HEK293 (cell line): Measurements from ENCODE around the gene LDHD.

Experiments used
- CTCF ChIA-PET: fragments of 350-600 bp; formaldehyde crosslinking; extraction: SDS; loops from one replicate; lab custom pipeline; 2021; ENCODE audit warnings: antibody characterized with exemption; lab: Yijun Ruan, JAX
- POLR2A ChIA-PET: fragments of 300-600 bp; formaldehyde crosslinking; extraction: SDS; loops from one replicate; lab custom pipeline; 2020; ENCODE audit warnings: antibody characterized with exemption, inconsistent platforms; lab: Yijun Ruan, JAX
- H3K27ac ChIP-seq: fragments of 200-500 bp; sonication (Bioruptor generic); 2 replicates; pipeline ENCODE4 v1.5.1; 2014; ENCODE audit warnings: low read depth, low read length, control low read depth, inconsistent platforms; ENCODE audit errors: extremely low read depth
- H3K36me3 ChIP-seq, 2 experiments: fragments of 200-500 bp in 1 of 2; sonication (Bioruptor generic) in 1 of 2; 1 replicate in 1 of 2; 2 replicates in 1 of 2; pipeline ENCODE4 v1.5.1; 2014 to 2017; ENCODE audit warnings: inconsistent platforms in 2 of 2, low read length in 2 of 2; ENCODE audit not compliant: control insufficient read depth in 2 of 2, insufficient read depth in 1 of 2
- H3K4me1 ChIP-seq: fragments of 200-500 bp; sonication (Bioruptor generic); 2 replicates; pipeline ENCODE4 v1.5.1; 2014; ENCODE audit warnings: mild to moderate bottlenecking, low read length, inconsistent platforms; ENCODE audit not compliant: control insufficient read depth, insufficient read depth
- H3K4me3 ChIP-seq: 2 replicates; pipeline ENCODE4 v1.5.1; 2011; ENCODE audit warnings: low read depth, mild to moderate bottlenecking, control low read depth, low read length, moderate library complexity
- H3K9me3 ChIP-seq: fragments of 200-500 bp; sonication (Bioruptor generic); 2 replicates; pipeline ENCODE4 v1.5.1; 2014; ENCODE audit warnings: low read depth, low read length, inconsistent platforms; ENCODE audit not compliant: control insufficient read depth, insufficient read depth
- EGR2 ChIP-seq: fragments of 450-650 bp; formaldehyde crosslinking; IDR thresholded peaks from 2 replicates; pipeline ENCODE4 v1.5.1; 2016; ENCODE audit warnings: low read depth, missing biosample characterization, missing genetic modification characterization
- HOXD13 ChIP-seq: sonication (generic); formaldehyde crosslinking; IDR thresholded peaks from 2 replicates; pipeline ENCODE4 v1.8.0; 2022; ENCODE audit warnings: missing genetic modification reagents, borderline replicate concordance
- MYNN ChIP-seq: fragments of 450-650 bp; formaldehyde crosslinking; IDR thresholded peaks from 2 replicates; pipeline ENCODE4 v1.5.1; 2016; ENCODE audit warnings: missing biosample characterization, missing genetic modification characterization, borderline replicate concordance
- OSR2 ChIP-seq: fragments of 450-650 bp; formaldehyde crosslinking; IDR thresholded peaks from 2 replicates; pipeline ENCODE4 v1.5.1; 2016; ENCODE audit warnings: missing biosample characterization, missing genetic modification characterization
- SETDB1 ChIP-seq: IDR thresholded peaks from one replicate; pipeline ENCODE4 v1.6.1; 2017; ENCODE audit warnings: mild to moderate bottlenecking, low read length, moderate library complexity, mixed read lengths; ENCODE audit not compliant: insufficient read length
- WT1 ChIP-seq: fragments of 450-650 bp; formaldehyde crosslinking; IDR thresholded peaks from 2 replicates; pipeline ENCODE4 v1.5.1; 2016; ENCODE audit warnings: missing biosample characterization, missing genetic modification characterization
- ZBTB1 ChIP-seq: fragments of 450-650 bp; formaldehyde crosslinking; IDR thresholded peaks from 2 replicates; pipeline ENCODE4 v1.5.1; 2016; ENCODE audit warnings: missing biosample characterization, missing genetic modification characterization
- ZBTB7A ChIP-seq: fragments of 450-650 bp; formaldehyde crosslinking; IDR thresholded peaks from 2 replicates; pipeline ENCODE4 v1.5.1; 2016; ENCODE audit warnings: low read depth, missing biosample characterization, missing genetic modification characterization
- ZNF112 ChIP-seq: fragments of 450-650 bp; formaldehyde crosslinking; IDR thresholded peaks from 2 replicates; pipeline ENCODE4 v1.5.0; 2017; ENCODE audit warnings: missing biosample characterization, missing genetic modification characterization
- ZNF169 ChIP-seq: fragments of 450-650 bp; formaldehyde crosslinking; IDR thresholded peaks from 2 replicates; pipeline ENCODE4 v1.5.1; 2016; ENCODE audit warnings: missing biosample characterization, missing genetic modification characterization
- ZNF184 ChIP-seq: fragments of 450-650 bp; IDR thresholded peaks from 2 replicates; pipeline ENCODE4 v1.5.1; 2018; ENCODE audit warnings: missing biosample characterization, mild to moderate bottlenecking, missing genetic modification characterization
- ZNF292 ChIP-seq: fragments of 450-650 bp; formaldehyde crosslinking; IDR thresholded peaks from 2 replicates; pipeline ENCODE4 v1.5.1; 2016; ENCODE audit warnings: low read depth, missing biosample characterization, missing genetic modification characterization, borderline replicate concordance
- ZNF350 ChIP-seq: fragments of 450-650 bp; formaldehyde crosslinking; IDR thresholded peaks from 2 replicates; pipeline ENCODE4 v1.5.0; 2017; ENCODE audit warnings: missing biosample characterization, mild to moderate bottlenecking, missing genetic modification characterization
- ZNF416 ChIP-seq: fragments of 450-650 bp; formaldehyde crosslinking; IDR thresholded peaks from 2 replicates; pipeline ENCODE4 v1.5.1; 2016; ENCODE audit warnings: missing biosample characterization, missing genetic modification characterization
- ZNF501 ChIP-seq: fragments of 450-650 bp; formaldehyde crosslinking; IDR thresholded peaks from 2 replicates; pipeline ENCODE4 v1.5.1; 2016; ENCODE audit warnings: missing biosample characterization, missing genetic modification characterization
- ZNF571 ChIP-seq: fragments of 450-650 bp; formaldehyde crosslinking; IDR thresholded peaks from 2 replicates; pipeline ENCODE4 v1.5.0; 2017; ENCODE audit warnings: missing biosample characterization, missing genetic modification characterization
- ZNF585B ChIP-seq: fragments of 450-650 bp; formaldehyde crosslinking; IDR thresholded peaks from 2 replicates; pipeline ENCODE4 v1.5.1; 2016; ENCODE audit warnings: missing biosample characterization, missing genetic modification characterization
- ZNF596 ChIP-seq: fragments of 450-650 bp; IDR thresholded peaks from 2 replicates; pipeline ENCODE4 v1.5.0; 2018; ENCODE audit warnings: missing biosample characterization, mild to moderate bottlenecking, missing genetic modification characterization, moderate library complexity
- TF ChIP-seq, protein P1 (sequence below): fragments of 450-650 bp; formaldehyde crosslinking; IDR thresholded peaks from 2 replicates; pipeline ENCODE4 v1.5.1; 2016; ENCODE audit warnings: missing biosample characterization, missing genetic modification characterization
- TF ChIP-seq, protein P2 (sequence below): fragments of 450-650 bp; formaldehyde crosslinking; IDR thresholded peaks from 2 replicates; pipeline ENCODE4 v1.5.1; 2017; ENCODE audit warnings: missing biosample characterization, missing genetic modification characterization
- TF ChIP-seq, protein P3 (sequence below): fragments of 450-650 bp; formaldehyde crosslinking; IDR thresholded peaks from 2 replicates; pipeline ENCODE4 v1.5.1; 2016; ENCODE audit warnings: missing biosample characterization, missing genetic modification characterization, borderline replicate concordance
- TF ChIP-seq, protein P4 (sequence below): fragments of 450-650 bp; formaldehyde crosslinking; IDR thresholded peaks from 2 replicates; pipeline ENCODE4 v1.5.1; 2016; ENCODE audit warnings: missing biosample characterization, missing genetic modification characterization
- TF ChIP-seq, protein P5 (sequence below): fragments of 450-650 bp; formaldehyde crosslinking; IDR thresholded peaks from 2 replicates; pipeline ENCODE4 v1.5.1; 2016; ENCODE audit warnings: missing biosample characterization, missing genetic modification characterization

LDHD gene

DNA sequence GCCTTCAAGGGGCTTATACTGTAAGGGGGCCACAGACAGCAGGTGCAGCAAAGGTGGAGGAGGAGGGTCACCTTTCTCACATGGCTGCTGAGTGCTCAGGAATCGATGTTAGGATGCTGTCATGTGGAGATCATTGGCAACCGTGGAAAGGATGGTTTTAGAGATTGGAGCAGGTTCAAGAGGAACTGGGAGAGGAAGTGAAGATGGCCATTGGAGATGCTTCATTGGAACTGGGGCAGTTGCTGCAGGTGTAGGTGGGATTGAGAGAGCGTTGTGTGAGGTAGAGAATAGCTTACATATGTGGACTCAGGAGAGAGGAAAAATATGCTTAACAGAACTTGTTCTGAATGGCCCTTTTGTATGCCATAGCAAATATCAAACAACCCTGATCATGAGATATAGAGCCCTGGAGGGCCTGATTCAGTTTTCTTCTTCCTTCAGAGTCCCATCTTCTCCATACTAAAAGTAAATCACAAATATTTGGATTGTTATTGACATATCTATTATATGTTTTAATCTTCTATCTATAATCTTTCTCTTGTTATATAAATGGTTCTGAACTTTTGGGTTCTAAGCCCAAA lies 40.8 kb downstream of the LDHD start:
- Histone ChIP-seq H3K4me1 (no peaks in the 10 kb centered on the region; the same call in 1 of the 2 replicates), H3K27ac (no peak overlapping the region), H3K9me3 (no peaks in the 10 kb centered on the region), H3K4me3 (no peak overlapping the region), H3K36me3 (no peaks in the 10 kb centered on the region)
- ChIA-PET CTCF (interaction anchor here (0.7 to 1.4 kb wide), 2 partner anchors 36 to 365 kb away, joined by 3 to 6 read pairs; no protein-coding TSS in a partner anchor), POLR2A (no interaction called here)
- TF ChIP-seq, protein P1, sequence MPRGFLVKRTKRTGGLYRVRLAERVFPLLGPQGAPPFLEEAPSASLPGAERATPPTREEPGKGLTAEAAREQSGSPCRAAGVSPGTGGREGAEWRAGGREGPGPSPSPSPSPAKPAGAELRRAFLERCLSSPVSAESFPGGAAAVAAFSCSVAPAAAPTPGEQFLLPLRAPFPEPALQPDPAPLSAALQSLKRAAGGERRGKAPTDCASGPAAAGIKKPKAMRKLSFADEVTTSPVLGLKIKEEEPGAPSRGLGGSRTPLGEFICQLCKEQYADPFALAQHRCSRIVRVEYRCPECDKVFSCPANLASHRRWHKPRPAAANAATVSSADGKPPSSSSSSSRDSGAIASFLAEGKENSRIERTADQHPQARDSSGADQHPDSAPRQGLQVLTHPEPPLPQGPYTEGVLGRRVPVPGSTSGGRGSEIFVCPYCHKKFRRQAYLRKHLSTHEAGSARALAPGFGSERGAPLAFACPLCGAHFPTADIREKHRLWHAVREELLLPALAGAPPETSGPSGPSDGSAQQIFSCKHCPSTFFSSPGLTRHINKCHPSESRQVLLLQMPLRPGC (tag by site-specific recombination) = no peak
- TF ChIP-seq ZNF585B (tag by site-specific recombination) (no peak), SETDB1 (no peak), EGR2 (tag by site-specific recombination) (no peak), ZNF184 (tag by site-specific recombination) (no peak), ZNF501 (tag by site-specific recombination) (no peak), ZNF416 (tag by site-specific recombination) (no peak), MYNN (tag by site-specific recombination) (no peak), OSR2 (no peak), ZBTB1 (no peak), ZNF350 (no peak), ZNF596 (tag by site-specific recombination) (no peak), WT1 (no peak), HOXD13 (CRISPR knock-in tag) (no peak), ZNF292 (no peak), ZNF571 (tag by site-specific recombination) (no peak), ZNF169 (no peak)
- TF ChIP-seq, protein P2, sequence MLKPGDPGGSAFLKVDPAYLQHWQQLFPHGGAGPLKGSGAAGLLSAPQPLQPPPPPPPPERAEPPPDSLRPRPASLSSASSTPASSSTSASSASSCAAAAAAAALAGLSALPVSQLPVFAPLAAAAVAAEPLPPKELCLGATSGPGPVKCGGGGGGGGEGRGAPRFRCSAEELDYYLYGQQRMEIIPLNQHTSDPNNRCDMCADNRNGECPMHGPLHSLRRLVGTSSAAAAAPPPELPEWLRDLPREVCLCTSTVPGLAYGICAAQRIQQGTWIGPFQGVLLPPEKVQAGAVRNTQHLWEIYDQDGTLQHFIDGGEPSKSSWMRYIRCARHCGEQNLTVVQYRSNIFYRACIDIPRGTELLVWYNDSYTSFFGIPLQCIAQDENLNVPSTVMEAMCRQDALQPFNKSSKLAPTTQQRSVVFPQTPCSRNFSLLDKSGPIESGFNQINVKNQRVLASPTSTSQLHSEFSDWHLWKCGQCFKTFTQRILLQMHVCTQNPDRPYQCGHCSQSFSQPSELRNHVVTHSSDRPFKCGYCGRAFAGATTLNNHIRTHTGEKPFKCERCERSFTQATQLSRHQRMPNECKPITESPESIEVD (tag by site-specific recombination) = no peak

DNA sequence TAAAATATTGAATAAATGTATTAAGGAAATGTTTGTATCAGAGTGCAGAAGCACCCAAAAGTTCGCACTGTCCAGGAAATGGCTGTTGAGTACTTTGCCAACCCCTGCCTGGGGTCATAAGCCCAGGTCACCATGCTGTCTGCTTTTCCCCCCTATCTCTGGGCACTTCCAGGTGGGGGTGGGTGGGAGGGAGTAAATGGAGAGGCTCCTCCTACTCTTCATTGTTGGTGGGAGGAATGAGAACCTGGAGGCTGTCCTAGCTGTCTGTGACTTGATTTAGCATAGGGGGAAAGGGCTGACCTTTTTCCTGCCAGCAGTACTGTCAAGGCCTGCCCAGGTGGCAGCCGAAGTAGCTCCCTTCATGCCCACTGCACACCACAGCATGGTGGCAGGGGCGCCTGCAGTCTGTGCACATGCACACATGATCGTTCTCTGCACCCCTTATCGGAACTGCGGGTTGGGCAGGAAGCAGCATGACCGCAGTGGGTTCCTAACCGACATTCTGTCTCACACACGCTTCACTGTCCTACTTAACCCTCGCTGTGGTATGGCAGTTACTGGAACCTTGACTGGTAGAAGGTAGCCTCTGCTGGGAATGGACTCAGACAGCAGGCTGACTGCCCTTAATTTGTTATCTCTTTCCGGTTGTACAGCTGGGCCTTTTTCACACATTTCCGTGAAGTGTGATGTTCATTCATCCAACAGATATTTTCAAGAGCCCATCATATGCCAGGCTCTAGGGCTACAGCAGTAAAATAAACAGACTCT lies 41.5 kb downstream of the LDHD start:
- Histone ChIP-seq H3K9me3 (no peaks in the 10 kb centered on the region), H3K36me3 (no peaks in the 10 kb centered on the region), H3K27ac (no peak overlapping the region), H3K4me3 (no peak overlapping the region), H3K4me1 (no peaks in the 10 kb centered on the region)
- ChIA-PET CTCF (interaction anchor here (1.4 kb wide), 1 partner anchor 37 kb away, joined by 6 read pairs; no protein-coding TSS in a partner anchor), POLR2A (no interaction called here)
- TF ChIP-seq, protein P3, sequence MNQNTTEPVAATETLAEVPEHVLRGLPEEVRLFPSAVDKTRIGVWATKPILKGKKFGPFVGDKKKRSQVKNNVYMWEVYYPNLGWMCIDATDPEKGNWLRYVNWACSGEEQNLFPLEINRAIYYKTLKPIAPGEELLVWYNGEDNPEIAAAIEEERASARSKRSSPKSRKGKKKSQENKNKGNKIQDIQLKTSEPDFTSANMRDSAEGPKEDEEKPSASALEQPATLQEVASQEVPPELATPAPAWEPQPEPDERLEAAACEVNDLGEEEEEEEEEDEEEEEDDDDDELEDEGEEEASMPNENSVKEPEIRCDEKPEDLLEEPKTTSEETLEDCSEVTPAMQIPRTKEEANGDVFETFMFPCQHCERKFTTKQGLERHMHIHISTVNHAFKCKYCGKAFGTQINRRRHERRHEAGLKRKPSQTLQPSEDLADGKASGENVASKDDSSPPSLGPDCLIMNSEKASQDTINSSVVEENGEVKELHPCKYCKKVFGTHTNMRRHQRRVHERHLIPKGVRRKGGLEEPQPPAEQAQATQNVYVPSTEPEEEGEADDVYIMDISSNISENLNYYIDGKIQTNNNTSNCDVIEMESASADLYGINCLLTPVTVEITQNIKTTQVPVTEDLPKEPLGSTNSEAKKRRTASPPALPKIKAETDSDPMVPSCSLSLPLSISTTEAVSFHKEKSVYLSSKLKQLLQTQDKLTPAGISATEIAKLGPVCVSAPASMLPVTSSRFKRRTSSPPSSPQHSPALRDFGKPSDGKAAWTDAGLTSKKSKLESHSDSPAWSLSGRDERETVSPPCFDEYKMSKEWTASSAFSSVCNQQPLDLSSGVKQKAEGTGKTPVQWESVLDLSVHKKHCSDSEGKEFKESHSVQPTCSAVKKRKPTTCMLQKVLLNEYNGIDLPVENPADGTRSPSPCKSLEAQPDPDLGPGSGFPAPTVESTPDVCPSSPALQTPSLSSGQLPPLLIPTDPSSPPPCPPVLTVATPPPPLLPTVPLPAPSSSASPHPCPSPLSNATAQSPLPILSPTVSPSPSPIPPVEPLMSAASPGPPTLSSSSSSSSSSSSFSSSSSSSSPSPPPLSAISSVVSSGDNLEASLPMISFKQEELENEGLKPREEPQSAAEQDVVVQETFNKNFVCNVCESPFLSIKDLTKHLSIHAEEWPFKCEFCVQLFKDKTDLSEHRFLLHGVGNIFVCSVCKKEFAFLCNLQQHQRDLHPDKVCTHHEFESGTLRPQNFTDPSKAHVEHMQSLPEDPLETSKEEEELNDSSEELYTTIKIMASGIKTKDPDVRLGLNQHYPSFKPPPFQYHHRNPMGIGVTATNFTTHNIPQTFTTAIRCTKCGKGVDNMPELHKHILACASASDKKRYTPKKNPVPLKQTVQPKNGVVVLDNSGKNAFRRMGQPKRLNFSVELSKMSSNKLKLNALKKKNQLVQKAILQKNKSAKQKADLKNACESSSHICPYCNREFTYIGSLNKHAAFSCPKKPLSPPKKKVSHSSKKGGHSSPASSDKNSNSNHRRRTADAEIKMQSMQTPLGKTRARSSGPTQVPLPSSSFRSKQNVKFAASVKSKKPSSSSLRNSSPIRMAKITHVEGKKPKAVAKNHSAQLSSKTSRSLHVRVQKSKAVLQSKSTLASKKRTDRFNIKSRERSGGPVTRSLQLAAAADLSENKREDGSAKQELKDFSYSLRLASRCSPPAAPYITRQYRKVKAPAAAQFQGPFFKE (tag by site-specific recombination) = no peak
- TF ChIP-seq ZNF112 (tag by site-specific recombination) (no peak), ZBTB7A (no peak)
- TF ChIP-seq, protein P4, sequence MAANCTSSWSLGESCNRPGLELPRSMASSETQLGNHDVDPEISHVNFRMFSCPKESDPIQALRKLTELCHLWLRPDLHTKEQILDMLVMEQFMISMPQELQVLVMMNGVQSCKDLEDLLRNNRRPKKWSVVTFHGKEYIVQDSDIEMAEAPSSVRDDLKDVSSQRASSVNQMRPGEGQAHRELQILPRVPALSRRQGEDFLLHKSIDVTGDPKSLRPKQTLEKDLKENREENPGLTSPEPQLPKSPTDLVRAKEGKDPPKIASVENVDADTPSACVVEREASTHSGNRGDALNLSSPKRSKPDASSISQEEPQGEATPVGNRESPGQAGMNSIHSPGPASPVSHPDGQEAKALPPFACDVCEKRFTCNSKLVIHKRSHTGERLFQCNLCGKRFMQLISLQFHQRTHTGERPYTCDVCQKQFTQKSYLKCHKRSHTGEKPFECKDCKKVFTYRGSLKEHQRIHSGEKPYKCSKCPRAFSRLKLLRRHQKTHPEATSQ (tag by site-specific recombination) = no peak
- TF ChIP-seq, protein P5, sequence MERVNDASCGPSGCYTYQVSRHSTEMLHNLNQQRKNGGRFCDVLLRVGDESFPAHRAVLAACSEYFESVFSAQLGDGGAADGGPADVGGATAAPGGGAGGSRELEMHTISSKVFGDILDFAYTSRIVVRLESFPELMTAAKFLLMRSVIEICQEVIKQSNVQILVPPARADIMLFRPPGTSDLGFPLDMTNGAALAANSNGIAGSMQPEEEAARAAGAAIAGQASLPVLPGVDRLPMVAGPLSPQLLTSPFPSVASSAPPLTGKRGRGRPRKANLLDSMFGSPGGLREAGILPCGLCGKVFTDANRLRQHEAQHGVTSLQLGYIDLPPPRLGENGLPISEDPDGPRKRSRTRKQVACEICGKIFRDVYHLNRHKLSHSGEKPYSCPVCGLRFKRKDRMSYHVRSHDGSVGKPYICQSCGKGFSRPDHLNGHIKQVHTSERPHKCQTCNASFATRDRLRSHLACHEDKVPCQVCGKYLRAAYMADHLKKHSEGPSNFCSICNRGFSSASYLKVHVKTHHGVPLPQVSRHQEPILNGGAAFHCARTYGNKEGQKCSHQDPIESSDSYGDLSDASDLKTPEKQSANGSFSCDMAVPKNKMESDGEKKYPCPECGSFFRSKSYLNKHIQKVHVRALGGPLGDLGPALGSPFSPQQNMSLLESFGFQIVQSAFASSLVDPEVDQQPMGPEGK = no peak
